GM12878 (cell line): Measurements from ENCODE around the gene IL34. TPM values are rescaled to one million over a fixed set of nuclear protein-coding genes. Genes with fewer than 3 reads are reported as not detected.

Experiments used
- BACH1 ChIP-seq: fragments of 450-650 bp; IDR thresholded peaks from 2 replicates; pipeline ENCODE4 v1.6.1; 2017; ENCODE audit warnings: mild to moderate bottlenecking, borderline replicate concordance
- CUX1 ChIP-seq: IDR thresholded peaks from 2 replicates; pipeline ENCODE4 v1.6.1; 2012; ENCODE audit warnings: improper control_type of control experiment, low read depth, low read length; ENCODE audit not compliant: insufficient replicate concordance
- HSF1 ChIP-seq: fragments of 150-350 bp; IDR thresholded peaks from 2 replicates; pipeline ENCODE4 v1.6.1; 2014; ENCODE audit warnings: mild to moderate bottlenecking, low read depth, low read length
- REST ChIP-seq: IDR thresholded peaks from 2 replicates; pipeline ENCODE4 v1.6.1; 2012; ENCODE audit warnings: mild to moderate bottlenecking, low read depth, low read length
- polyA plus RNA-seq, 11 experiments: library from polyadenylated mRNA; depleted of rRNA in 4 of 11; unstranded in 6 of 11; stranded (reverse) in 5 of 11; fragments of >200 nt; fragmentation: Nextera tagmentation in 4 of 11; fragmentation: Illumina TruSeq in 1 of 11; extraction: Ambion mirVana in 4 of 11; extraction: Trizol in 1 of 11; gene quantifications; 1 replicate in 1 of 11; 2 replicates in 10 of 11; pipeline versions ENCODE4 v1.2.1 to v1.2.3, GENCODE V29; 2011 to 2016; ENCODE audit warnings: inconsistent platforms in 2 of 11, missing spikeins in 2 of 11, low read depth in 1 of 11
- total RNA-seq, 4 experiments: library from RNA; depleted of rRNA in 3 of 4; stranded (reverse); fragments of >200 nt in 3 of 4; fragmentation: Illumina TruSeq in 1 of 4; extraction: Trizol in 1 of 4; gene quantifications; 2 replicates each; pipeline versions ENCODE4 v1.2.1 to v1.2.3, GENCODE V29; 2013 to 2021

The IL34 gene
- total and polyA plus RNA-seq, 10 of the 15 experiments (the other 5 are each of a cell fraction or from before 2014, with no cell fraction given): 0.27 to 0.40 TPM; not detected in 8

GRCh38 chr16:70604407-70605282, 41.7 kb upstream of the IL34 start (continued):
- no peak for TF ChIP-seq HSF1
- no peak for TF ChIP-seq REST
- no peak for TF ChIP-seq BACH1
- no peak for TF ChIP-seq CUX1
